AG10803 (cell line): ENCODE measurements around the gene RINT1.

Experiments used
- DNase-seq: peaks from one replicate; pipeline ENCODE4 v3.0.0; 2010; ENCODE audit warnings: low read depth
- H3K4me3 ChIP-seq: 2 replicates; pipeline ENCODE4 v1.5.1; 2011; ENCODE audit warnings: mild to moderate bottlenecking, low read length, control low read depth
- CTCF ChIP-seq: conservative IDR thresholded peaks from 2 replicates; pipeline ENCODE4 v1.5.1; 2011; ENCODE audit warnings: mild to moderate bottlenecking, low read length, control low read depth, inconsistent platforms

Gene RINT1

GRCh38 chr7:105531792-105532671 is at the start of gene RINT1:
TSS of gene RINT1 (plus strand) at chr7:105532201. CDS start at chr7:105532316, 115 bp downstream.
- peak within 1 kb of the TSS; percentile 97 for H3K4me3 ChIP-seq
- TF ChIP-seq CTCF: peak; percentile 79
- peak; percentile 91 for DNase-seq

DNA sequence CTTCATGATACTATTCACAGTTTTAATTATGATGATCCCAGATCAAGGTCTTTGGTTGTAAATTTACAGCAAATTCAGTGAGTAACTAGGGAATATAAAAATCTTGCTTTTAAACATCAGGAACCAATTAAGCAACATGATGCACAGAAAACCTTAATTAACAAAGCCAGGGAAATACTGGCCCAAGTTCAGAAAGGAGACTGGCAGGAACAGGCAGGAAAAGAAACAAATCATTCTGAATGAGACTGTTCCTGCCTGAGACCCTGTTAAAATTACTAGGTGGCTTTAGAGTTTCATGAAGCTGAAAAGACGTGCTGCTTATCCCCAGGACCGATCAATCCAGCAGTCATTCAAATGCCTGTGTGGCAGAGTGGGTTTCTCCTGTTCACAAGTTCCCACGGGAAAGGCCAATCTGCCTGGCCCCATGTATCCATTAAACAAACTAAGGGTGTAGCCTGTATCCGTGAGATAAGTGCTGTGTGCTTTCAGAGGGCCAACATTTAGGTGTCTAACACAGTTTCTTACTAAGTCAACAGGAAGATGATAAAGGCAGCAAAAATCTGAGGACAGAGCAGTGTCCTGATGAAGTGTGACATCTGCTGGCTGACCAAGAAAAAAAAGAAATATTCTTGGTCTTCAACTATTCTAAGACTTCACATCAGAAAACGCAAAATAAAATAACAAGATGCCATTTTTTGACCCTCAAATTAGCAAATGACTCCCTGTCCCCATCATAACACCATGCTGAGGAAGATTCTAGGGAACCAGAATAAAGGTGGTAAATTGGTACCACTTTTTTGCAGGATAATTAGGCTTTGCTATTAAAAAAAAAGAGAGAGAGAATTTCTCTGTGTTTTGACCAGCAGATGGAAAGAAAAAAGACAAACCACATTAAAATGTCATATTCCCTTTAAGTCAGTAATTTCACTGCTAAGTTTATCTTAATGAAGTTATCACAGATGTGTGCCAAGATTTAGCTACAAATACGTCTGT is 44.1 kb upstream of the RINT1 start:
- peak; percentile 63 for TF ChIP-seq CTCF
- DNase-seq: peak; percentile 90
- H3K4me3 ChIP-seq: 0 out of 2 replicates have a peak overlapping the region, but pooled peaks have one; percentile 1

GRCh38 chr7:105489409-105489808 is 42.6 kb upstream of the RINT1 start:
- DNase-seq: no peak
- no peak overlapping the region for H3K4me3 ChIP-seq
- no peak for TF ChIP-seq CTCF

DNA sequence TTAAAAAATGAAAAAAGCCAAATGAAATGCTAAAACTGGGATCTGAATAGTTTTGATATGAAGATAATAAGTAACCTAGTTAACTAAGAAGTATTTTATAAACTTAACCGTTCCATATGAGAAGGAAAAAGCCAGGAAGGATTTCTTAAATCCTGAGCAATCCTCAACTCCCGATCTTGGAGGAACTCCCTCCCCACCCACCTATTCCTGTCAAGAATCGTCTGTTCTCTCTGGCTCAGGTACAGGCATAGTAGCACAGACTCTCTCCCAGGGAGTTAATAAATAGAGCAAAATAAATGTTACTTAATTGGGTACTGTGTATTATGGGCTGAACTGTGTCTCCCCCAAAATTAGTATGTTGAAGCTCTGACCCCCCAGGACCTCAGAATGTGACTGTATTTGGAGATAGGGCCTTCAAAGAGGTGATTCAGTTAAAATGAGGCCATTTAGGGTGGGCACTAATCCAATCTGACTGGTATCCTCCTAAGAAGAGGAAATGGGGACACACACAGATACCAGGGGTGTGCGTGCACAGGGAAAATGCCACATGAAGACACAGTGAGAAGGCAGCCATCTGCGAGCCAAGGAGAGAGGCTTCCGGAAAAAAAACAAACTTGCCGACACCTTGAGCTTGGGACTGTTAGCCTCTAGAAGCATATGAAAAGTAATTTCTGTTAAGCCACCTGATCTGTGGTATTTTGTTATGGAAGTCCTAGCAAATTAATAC is 38.6 kb upstream of the RINT1 start:
- TF ChIP-seq CTCF: no peak
- no peak overlapping the region for H3K4me3 ChIP-seq
- DNase-seq: no peak

DNA sequence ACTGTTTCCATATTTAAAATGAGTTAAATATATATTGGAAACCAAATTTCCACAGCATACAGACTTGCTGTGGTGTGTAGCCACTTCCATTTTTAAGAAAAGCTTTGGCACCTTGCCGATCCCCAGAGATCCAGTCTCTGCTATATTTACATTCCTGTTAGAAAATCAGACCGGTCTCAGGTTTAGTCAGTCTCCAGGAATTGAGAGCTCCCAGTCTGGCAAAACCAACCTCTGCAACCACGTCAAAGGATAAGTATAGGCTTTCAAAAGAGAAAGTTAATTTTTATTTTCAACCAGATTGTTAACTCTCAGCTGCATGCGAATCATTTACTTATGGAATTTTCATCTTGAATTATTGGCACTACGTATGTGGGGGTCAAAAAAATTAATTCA is 38.1 kb upstream of the RINT1 start:
- no peak overlapping the region for H3K4me3 ChIP-seq
- DNase-seq: peak; percentile 92
- no peak for TF ChIP-seq CTCF

GRCh38 chr7:105496521-105496920 is 35.5 kb upstream of the RINT1 start:
- TF ChIP-seq CTCF: no peak
- DNase-seq: peak; percentile 44
- H3K4me3 ChIP-seq: no peak overlapping the region
